ENCODE data around the gene TNRC18.

GRCh38 chr7:5363729-5364128 lies 59.9 kb downstream of the TNRC18 start:
- TF ChIP-seq CTCF (tag by site-specific recombination; IDR thresholded peaks at IDR 0.05) (no peak), ZXDB (tag by site-specific recombination; IDR thresholded peaks at IDR 0.05) (no peak), ZNF280D (tag by site-specific recombination; IDR thresholded peaks at IDR 0.05) (no peak), BCL11A (tag by site-specific recombination; IDR thresholded peaks at IDR 0.05; ENCODE audit: low read depth) (no peak), ELK4 (IDR thresholded peaks at IDR 0.05; ENCODE audit: borderline replicate concordance, low read depth, low read length) (no peak), ZNF645 (tag by site-specific recombination; IDR thresholded peaks at IDR 0.05) (no peak), ZNF776 (tag by site-specific recombination; IDR thresholded peaks at IDR 0.05; ENCODE audit: borderline replicate concordance) (no peak), ZNF660 (tag by site-specific recombination; IDR thresholded peaks at IDR 0.05) (no peak)

Data from HEK293 (cell line).